RWPE2 (cell line): Measurements from ENCODE around the gene C22orf23.
A peak's percentile ranks its signal among the peaks of the same experiment; 100 is the strongest.

Experiments used
- ATAC-seq: fragments of 200-7000 bp; cut with Tn5 transposase; 3 replicates; pipeline ENCODE4 v1.9.1; 2021; ENCODE audit warnings: low read depth
- DNase-seq: peaks from one replicate; pipeline ENCODE4 v3.0.0-alpha.2; 2020; ENCODE audit warnings: low spot score
- H3K27ac ChIP-seq: fragments of 450-650 bp; 2 replicates; pipeline ENCODE4 v1.5.1; 2017; ENCODE audit warnings: mild to moderate bottlenecking; ENCODE audit not compliant: poor library complexity, severe bottlenecking
- H3K27me3 ChIP-seq: fragments of 250-450 bp; sonication (Bioruptor Pico); 2 replicates; pipeline ENCODE4 v1.5.1; 2021; ENCODE audit warnings: mild to moderate bottlenecking, moderate library complexity; ENCODE audit not compliant: insufficient read depth, poor library complexity, severe bottlenecking
- H3K36me3 ChIP-seq: fragments of 250-450 bp; sonication (Bioruptor Pico); 2 replicates; pipeline ENCODE4 v1.5.1; 2020; ENCODE audit warnings: low read depth, mild to moderate bottlenecking, moderate library complexity
- H3K4me1 ChIP-seq: fragments of 250-450 bp; sonication (Bioruptor Pico); 2 replicates; pipeline ENCODE4 v1.5.1; 2021; ENCODE audit warnings: mild to moderate bottlenecking, moderate library complexity; ENCODE audit not compliant: insufficient read depth, poor library complexity, severe bottlenecking
- H3K4me3 ChIP-seq: fragments of 250-450 bp; sonication (Bioruptor Pico); 2 replicates; pipeline ENCODE4 v1.5.1; 2021; ENCODE audit warnings: mild to moderate bottlenecking, moderate library complexity; ENCODE audit not compliant: severe bottlenecking
- H3K9me3 ChIP-seq: fragments of 250-450 bp; sonication (Bioruptor Pico); 2 replicates; pipeline ENCODE4 v1.5.1; 2021; ENCODE audit warnings: mild to moderate bottlenecking, moderate library complexity; ENCODE audit not compliant: severe bottlenecking
- TF ChIP-seq, protein P1 (sequence below): fragments of 450-650 bp; IDR thresholded peaks from one replicate; pipeline ENCODE4 v1.5.1; 2017; ENCODE audit warnings: mild to moderate bottlenecking, moderate library complexity; ENCODE audit not compliant: poor library complexity, severe bottlenecking

The C22orf23 gene

GRCh38 chr22:37933711-37934376 lies 19.6 kb downstream of the C22orf23 start:
- DNase-seq (peak; percentile 88), ATAC-seq (peak; percentile 94)
- peaks cover 97% of the 10 kb centered on the region for H3K36me3 ChIP-seq
- TF ChIP-seq, protein P1, sequence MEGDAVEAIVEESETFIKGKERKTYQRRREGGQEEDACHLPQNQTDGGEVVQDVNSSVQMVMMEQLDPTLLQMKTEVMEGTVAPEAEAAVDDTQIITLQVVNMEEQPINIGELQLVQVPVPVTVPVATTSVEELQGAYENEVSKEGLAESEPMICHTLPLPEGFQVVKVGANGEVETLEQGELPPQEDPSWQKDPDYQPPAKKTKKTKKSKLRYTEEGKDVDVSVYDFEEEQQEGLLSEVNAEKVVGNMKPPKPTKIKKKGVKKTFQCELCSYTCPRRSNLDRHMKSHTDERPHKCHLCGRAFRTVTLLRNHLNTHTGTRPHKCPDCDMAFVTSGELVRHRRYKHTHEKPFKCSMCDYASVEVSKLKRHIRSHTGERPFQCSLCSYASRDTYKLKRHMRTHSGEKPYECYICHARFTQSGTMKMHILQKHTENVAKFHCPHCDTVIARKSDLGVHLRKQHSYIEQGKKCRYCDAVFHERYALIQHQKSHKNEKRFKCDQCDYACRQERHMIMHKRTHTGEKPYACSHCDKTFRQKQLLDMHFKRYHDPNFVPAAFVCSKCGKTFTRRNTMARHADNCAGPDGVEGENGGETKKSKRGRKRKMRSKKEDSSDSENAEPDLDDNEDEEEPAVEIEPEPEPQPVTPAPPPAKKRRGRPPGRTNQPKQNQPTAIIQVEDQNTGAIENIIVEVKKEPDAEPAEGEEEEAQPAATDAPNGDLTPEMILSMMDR = peak; percentile 95
- H3K9me3 ChIP-seq = no peaks in the 10 kb centered on the region
- H3K27me3 ChIP-seq = no peaks in the 10 kb centered on the region
- no peak overlapping the region for H3K4me3 ChIP-seq
- H3K4me1 ChIP-seq = peaks cover 4% of the 10 kb centered on the region
- peak overlapping the region; percentile 30 for H3K27ac ChIP-seq

DNA sequence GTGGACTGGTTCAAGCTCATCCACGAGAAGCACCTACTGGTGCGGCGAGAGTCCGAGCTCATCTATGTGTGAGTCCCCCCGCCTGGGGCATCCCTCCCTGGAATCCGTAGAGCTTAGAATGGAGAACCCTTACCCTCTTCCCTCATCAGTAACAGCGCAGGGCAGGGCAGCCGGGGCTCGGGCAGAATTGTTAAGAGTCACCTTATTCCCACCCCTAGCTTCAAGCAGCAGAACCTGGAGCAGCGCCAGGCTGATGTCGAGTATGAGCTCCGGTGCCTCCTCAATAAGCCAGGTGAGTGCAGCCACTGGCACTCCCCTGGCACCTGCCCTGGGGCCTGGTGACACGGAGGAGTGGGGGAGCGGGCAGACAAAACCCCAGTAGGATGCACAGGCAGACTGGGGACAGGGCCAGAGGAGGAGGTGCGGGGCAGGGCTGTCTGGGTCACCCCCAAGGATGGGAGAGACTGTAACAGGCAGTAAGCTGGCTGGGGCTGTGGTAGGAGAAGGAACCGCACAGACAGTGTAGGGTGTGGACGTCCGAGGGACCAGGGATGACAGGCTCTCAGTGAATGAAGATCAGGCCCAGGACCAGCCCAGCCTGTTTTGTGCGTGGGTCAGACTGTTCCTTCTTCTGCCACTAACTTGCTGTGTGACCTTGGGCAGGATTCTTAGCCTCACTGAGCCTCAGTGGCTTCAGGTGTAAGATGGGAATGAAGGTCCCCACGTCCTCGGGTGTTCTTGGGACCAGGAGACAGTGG lies 20.4 kb downstream of the C22orf23 start:
- DNase-seq = no peak
- Histone ChIP-seq H3K4me1 (peaks cover 4% of the 10 kb centered on the region), H3K27ac (peak overlapping the region; percentile 30)

GRCh38 chr22:37932401-37932800 lies 21.0 kb downstream of the C22orf23 start:
- Histone ChIP-seq H3K9me3 (no peaks in the 10 kb centered on the region), H3K4me3 (no peak overlapping the region), H3K36me3 (peaks cover 97% of the 10 kb centered on the region), H3K4me1 (peaks cover 4% of the 10 kb centered on the region), H3K27ac (no peak overlapping the region), H3K27me3 (no peaks in the 10 kb centered on the region)
- ATAC-seq (no peak), DNase-seq (no peak)
- TF ChIP-seq, protein P1 = no peak

More for the DNA sequence above, 20.4 kb downstream of the C22orf23 start:
- H3K4me3 ChIP-seq = no peak overlapping the region
- peak; percentile 24; the same call in 2 of the 3 replicates for ATAC-seq
- TF ChIP-seq, protein P1 = no peak
- H3K36me3 ChIP-seq = peaks cover 97% of the 10 kb centered on the region
- no peaks in the 10 kb centered on the region for H3K9me3 ChIP-seq
- H3K27me3 ChIP-seq = no peaks in the 10 kb centered on the region

DNA sequence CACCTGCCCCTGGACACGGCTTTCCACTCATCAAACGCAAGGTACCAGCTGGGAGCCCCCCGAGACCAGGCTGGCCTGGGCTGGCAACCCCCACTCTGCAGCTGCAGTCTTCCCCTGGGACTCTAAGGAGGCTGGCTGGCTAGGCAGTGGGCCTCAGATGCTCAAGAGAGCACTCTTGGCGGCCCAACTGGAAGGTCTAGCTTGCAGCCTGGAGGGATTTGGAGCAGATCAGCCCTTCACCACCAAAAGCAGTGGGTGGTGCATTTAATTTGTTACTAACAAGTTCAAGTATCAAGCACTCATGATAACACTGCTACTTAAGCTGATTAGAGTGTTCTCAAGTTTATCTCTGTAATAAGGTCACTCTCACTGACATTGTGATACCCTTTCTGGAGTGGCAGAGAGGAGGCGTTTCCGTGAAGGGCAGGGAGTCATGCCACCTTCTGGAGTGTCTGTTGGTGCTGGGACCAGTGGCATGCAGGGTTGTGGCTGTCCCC lies 21.5 kb downstream of the C22orf23 start:
- no peak for ATAC-seq
- no peaks in the 10 kb centered on the region for H3K9me3 ChIP-seq
- no peak overlapping the region for H3K4me3 ChIP-seq
- no peak for DNase-seq
- H3K27ac ChIP-seq = no peak overlapping the region
- no peaks in the 10 kb centered on the region for H3K27me3 ChIP-seq
- TF ChIP-seq, protein P1 = no peak
- peaks cover 4% of the 10 kb centered on the region for H3K4me1 ChIP-seq
- H3K36me3 ChIP-seq = peaks cover 97% of the 10 kb centered on the region
